GM12878 (cell line): ENCODE results near the gene SLC38A5.

ENCODE experiments used
- CTCF ChIP-seq, 3 experiments: IDR thresholded peaks in 2 of 3; conservative IDR thresholded peaks in 1 of 3; 2 replicates each; pipeline ENCODE4 v1.5.1; 2011; ENCODE audit warnings: low read depth in 3 of 3, low read length in 3 of 3, mild to moderate bottlenecking in 3 of 3, control low read depth in 2 of 3, moderate library complexity in 2 of 3, inconsistent platforms in 1 of 3, mixed read lengths in 1 of 3; ENCODE audit not compliant: control insufficient read depth in 2 of 3, insufficient read depth in 1 of 3; ENCODE audit errors: extremely low read depth in 1 of 3
- EP300 ChIP-seq, 2 experiments: fragments of 150-350 bp in 1 of 2; IDR thresholded peaks; 2 replicates each; pipeline ENCODE4 v1.6.1; 2011 to 2012; ENCODE audit warnings: low read depth in 2 of 2, low read length in 2 of 2, borderline replicate concordance in 1 of 2, improper control_type of control experiment in 1 of 2, inconsistent platforms in 1 of 2; ENCODE audit not compliant: control insufficient read depth in 1 of 2
- EZH2 ChIP-seq: IDR thresholded peaks from 2 replicates; pipeline ENCODE4 v1.6.1; 2012; ENCODE audit warnings: low read depth, mild to moderate bottlenecking, control low read depth, inconsistent platforms, low read length, borderline replicate concordance; ENCODE audit not compliant: control insufficient read depth
- MYC ChIP-seq: IDR thresholded peaks from 2 replicates; pipeline ENCODE4 v1.6.1; 2011; ENCODE audit warnings: mild to moderate bottlenecking, low read length, moderate library complexity, inconsistent platforms; ENCODE audit not compliant: insufficient read depth, insufficient replicate concordance, insufficient read length, severe bottlenecking
- POLR2A ChIP-seq: IDR thresholded peaks from 2 replicates; pipeline ENCODE4 v1.6.1; 2011; ENCODE audit warnings: low read depth, mild to moderate bottlenecking, low read length
- POLR2AphosphoS5 ChIP-seq: IDR thresholded peaks from 2 replicates; pipeline ENCODE4 v1.6.1; 2011; ENCODE audit warnings: mild to moderate bottlenecking, low read length, inconsistent platforms
- SIN3A ChIP-seq: IDR thresholded peaks from 2 replicates; pipeline ENCODE4 v1.6.1; 2012; ENCODE audit warnings: low read depth, low read length, improper control_type of control experiment
- ZBTB4 ChIP-seq: fragments of 450-650 bp; formaldehyde crosslinking; IDR thresholded peaks from 2 replicates; pipeline ENCODE4 v1.4.0; 2022; ENCODE audit warnings: mild to moderate bottlenecking, moderate library complexity

GRCh38 chrX:48472851-48473703 lies 3.0 kb upstream of the SLC38A5 start:
- TF ChIP-seq CTCF (IDR thresholded peaks at IDR 0.05 in 2 of 3, conservative IDR thresholded peaks at IDR 0.05 in 1 of 3; ENCODE audit: control insufficient read depth in 2 of 3, extremely low read depth in 1 of 3, insufficient read depth in 1 of 3, low read depth in 3 of 3, low read length in 3 of 3) (no peak), SIN3A (no peak), ZBTB4 (CRISPR knock-in tag) (no peak), POLR2AphosphoS5 (no peak), EZH2 (no peak), POLR2A (no peak), MYC (no peak), EP300 (IDR thresholded peaks at IDR 0.05; ENCODE audit: borderline replicate concordance in 1 of 2, control insufficient read depth in 1 of 2, low read depth in 2 of 2, low read length in 2 of 2) (no peak)
